Measurements from ENCODE around the gene TAOK1. TPM values are rescaled to one million over a fixed set of nuclear protein-coding genes. Genes with fewer than 3 reads are reported as not detected.

The TAOK1 gene
- total and polyA plus RNA-seq, 4 donors: 4.3 to 20.5 (median 12.6) TPM

DNA sequence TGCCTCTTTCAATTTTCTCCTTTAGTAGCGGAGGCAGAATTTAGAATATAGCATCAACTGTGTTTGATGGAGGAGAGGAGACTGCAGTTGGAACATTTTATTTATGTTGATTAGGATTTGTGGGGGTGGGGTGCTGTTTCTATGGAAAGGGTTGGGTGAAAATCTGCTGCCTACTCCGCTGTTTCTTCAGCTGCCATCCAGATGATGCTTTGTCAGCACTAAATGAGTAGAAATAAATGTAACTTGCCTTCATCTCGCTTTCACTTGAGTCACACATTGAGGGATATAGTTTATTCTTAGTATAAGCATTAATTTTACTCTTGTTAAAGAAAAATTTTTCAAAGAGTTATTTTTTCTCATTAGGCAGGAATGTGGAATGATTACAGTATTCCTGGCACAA is 134.5 kb downstream of the TAOK1 start:
- DNase-seq (ENCODE audit: low spot score): no peak
- 96% methylated on average over 3 of the region's 3 CpGs for WGBS
- Histone ChIP-seq H3K36me3 (ENCODE audit: control insufficient read depth in 4 of 4, insufficient read depth in 3 of 4, low read depth in 1 of 4, low read length in 3 of 4) (peaks cover 6 to 16% (median 11%) of the 10 kb centered on the region in 4 donors), H3K4me1 (ENCODE audit: control insufficient read depth in 4 of 4, insufficient read depth in 4 of 4, low read length in 3 of 4) (peaks cover 0 to 1% (median 0%) of the 10 kb centered on the region in 4 donors), H3K9me3 (ENCODE audit: control insufficient read depth in 4 of 4, low read length in 3 of 4) (no peaks in the 10 kb centered on the region), H3K27me3 (ENCODE audit: control insufficient read depth in 4 of 4, insufficient read depth in 4 of 4, low read length in 3 of 4) (no peaks in the 10 kb centered on the region), H3K27ac (ENCODE audit: low read depth in 1 of 2, low read length in 2 of 2) (no peak overlapping the region), H3K4me3 (ENCODE audit: low read depth in 1 of 3, low read length in 3 of 3) (no peak overlapping the region), H3K9ac (ENCODE audit: low read depth in 1 of 2, low read length in 2 of 2) (no peak overlapping the region)
- TF ChIP-seq GABPA (IDR thresholded peaks at IDR 0.05 in 1 of 2, conservative IDR thresholded peaks at IDR 0.05 in 1 of 2) (no peak), FOXA1 (IDR thresholded peaks at IDR 0.05) (no peak), NR2F2 (IDR thresholded peaks at IDR 0.05) (no peak), SP1 (IDR thresholded peaks at IDR 0.05) (no peak), YY1 (IDR thresholded peaks at IDR 0.05) (no peak)
- TF ChIP-seq, protein P1, sequence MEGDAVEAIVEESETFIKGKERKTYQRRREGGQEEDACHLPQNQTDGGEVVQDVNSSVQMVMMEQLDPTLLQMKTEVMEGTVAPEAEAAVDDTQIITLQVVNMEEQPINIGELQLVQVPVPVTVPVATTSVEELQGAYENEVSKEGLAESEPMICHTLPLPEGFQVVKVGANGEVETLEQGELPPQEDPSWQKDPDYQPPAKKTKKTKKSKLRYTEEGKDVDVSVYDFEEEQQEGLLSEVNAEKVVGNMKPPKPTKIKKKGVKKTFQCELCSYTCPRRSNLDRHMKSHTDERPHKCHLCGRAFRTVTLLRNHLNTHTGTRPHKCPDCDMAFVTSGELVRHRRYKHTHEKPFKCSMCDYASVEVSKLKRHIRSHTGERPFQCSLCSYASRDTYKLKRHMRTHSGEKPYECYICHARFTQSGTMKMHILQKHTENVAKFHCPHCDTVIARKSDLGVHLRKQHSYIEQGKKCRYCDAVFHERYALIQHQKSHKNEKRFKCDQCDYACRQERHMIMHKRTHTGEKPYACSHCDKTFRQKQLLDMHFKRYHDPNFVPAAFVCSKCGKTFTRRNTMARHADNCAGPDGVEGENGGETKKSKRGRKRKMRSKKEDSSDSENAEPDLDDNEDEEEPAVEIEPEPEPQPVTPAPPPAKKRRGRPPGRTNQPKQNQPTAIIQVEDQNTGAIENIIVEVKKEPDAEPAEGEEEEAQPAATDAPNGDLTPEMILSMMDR (IDR thresholded peaks at IDR 0.05; ENCODE audit: low read depth, low read length, missing input control): no peak

DNA sequence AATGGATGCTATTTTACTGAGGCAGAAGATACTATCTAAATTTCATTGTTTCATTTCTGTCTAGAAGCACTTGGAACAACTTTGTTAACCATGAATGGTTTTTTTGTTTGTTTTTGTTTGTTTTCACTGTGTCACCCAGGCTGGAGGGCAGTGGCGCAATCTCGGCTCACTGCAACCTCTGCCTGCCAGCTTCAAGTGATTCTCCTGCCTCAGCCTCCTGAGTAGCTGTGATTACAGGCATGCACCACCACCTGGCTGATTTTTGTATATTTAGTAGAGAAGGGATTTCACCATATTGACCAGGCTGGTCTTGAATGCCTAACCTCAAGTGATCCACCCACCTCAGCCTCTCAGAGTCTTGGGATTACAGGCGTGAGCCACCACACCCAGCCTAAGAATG is 136.2 kb downstream of the TAOK1 start:
- no peaks in the 10 kb centered on the region for H3K9me3 ChIP-seq (ENCODE audit: control insufficient read depth in 4 of 4, low read length in 3 of 4)
- no peak for DNase-seq (ENCODE audit: low spot score)
- no peak overlapping the region for H3K4me3 ChIP-seq (ENCODE audit: low read depth in 1 of 3, low read length in 3 of 3)
- H3K27ac ChIP-seq (ENCODE audit: low read depth in 1 of 2, low read length in 2 of 2): no peak overlapping the region
- WGBS: 78% methylated on average over 3 of the region's 3 CpGs
- H3K4me1 ChIP-seq (ENCODE audit: control insufficient read depth in 4 of 4, insufficient read depth in 4 of 4, low read length in 3 of 4): peaks cover 0 to 1% (median 0%) of the 10 kb centered on the region in 4 donors
- H3K36me3 ChIP-seq (ENCODE audit: control insufficient read depth in 4 of 4, insufficient read depth in 3 of 4, low read depth in 1 of 4, low read length in 3 of 4): peaks cover 7 to 20% (median 15%) of the 10 kb centered on the region in 4 donors
- H3K27me3 ChIP-seq (ENCODE audit: control insufficient read depth in 4 of 4, insufficient read depth in 4 of 4, low read length in 3 of 4): no peaks in the 10 kb centered on the region
- no peak overlapping the region for H3K9ac ChIP-seq (ENCODE audit: low read depth in 1 of 2, low read length in 2 of 2)
- no peak for TF ChIP-seq RXRA (IDR thresholded peaks at IDR 0.05)
- TF ChIP-seq MAX (IDR thresholded peaks at IDR 0.05): no peak
- TF ChIP-seq FOXA1 (IDR thresholded peaks at IDR 0.05): no peak
- TF ChIP-seq HNF4G (IDR thresholded peaks at IDR 0.05): no peak
- TF ChIP-seq, protein P1 (IDR thresholded peaks at IDR 0.05; ENCODE audit: low read depth, low read length, missing input control): no peak
- no peak for TF ChIP-seq REST (IDR thresholded peaks at IDR 0.05)
- no peak for TF ChIP-seq SP1 (IDR thresholded peaks at IDR 0.05)
- no peak for TF ChIP-seq HNF4A (conservative IDR thresholded peaks at IDR 0.05)
- no peak for TF ChIP-seq RAD21 (IDR thresholded peaks at IDR 0.05)

Data from liver (tissue), 9 donors.